GM10248 (cell line): ENCODE measurements around the gene TCF15.

Experiments
- CTCF ChIA-PET: fragments of 300-600 bp; sonication (Branson Sonifier 250); formaldehyde crosslinking; extraction: SDS; loops from one replicate; lab custom pipeline; 2021; ENCODE audit warnings: antibody characterized with exemption; lab: Yijun Ruan, JAX
- POLR2A ChIA-PET: fragments of 350-650 bp; sonication (Branson Sonifier 250); formaldehyde crosslinking; extraction: SDS; loops from one replicate; lab custom pipeline; 2020; ENCODE audit warnings: antibody characterized with exemption; lab: Yijun Ruan, JAX
- DNase-seq: peaks from one replicate; pipeline ENCODE4 v3.0.0; 2012; ENCODE audit errors: extremely low spot score
- TF ChIP-seq, protein P1 (sequence below): IDR thresholded peaks from 2 replicates; pipeline ENCODE4 v1.5.1; 2012; ENCODE audit warnings: mild to moderate bottlenecking, low read depth; ENCODE audit errors: extremely low read depth, missing control alignments, control extremely low read depth

TCF15 gene

DNA sequence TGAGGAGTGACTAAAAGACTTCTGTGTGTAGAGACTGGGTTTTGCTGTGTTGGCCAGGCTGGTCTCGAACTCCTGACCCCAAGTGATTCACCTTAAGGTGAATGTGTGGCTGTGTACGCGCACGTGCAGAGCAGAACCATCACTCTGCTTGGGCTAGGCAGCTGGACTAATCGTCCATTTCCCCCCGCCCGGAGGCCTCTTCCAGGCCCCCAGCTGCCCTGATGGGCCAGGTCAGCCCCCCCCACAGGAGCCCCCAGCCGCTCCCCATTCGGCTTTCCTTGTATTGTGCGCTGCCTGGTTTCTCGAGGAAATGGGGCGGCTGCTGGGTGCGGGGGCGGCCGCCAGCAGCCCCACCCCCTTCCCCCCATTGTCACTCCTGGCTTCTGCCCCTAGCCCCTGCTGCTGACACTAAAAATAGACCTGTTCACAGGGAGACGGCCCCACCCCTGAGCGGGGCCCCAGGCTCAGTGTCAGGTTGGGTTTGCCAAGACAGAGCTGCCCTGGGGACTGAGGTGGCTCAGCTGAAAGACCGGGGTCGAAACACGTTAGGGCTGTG lies 41.9 kb downstream of the TCF15 start:
- CTCF ChIA-PET, result interaction anchor here (1.2 to 1.4 kb wide), 3 partner anchors 44 to 79 kb away, joined by 3 to 4 read pairs (median 3); no protein-coding TSS in a partner anchor
- DNase-seq, result no peak
- POLR2A ChIA-PET, result no interaction called here
- TF ChIP-seq, protein P1, sequence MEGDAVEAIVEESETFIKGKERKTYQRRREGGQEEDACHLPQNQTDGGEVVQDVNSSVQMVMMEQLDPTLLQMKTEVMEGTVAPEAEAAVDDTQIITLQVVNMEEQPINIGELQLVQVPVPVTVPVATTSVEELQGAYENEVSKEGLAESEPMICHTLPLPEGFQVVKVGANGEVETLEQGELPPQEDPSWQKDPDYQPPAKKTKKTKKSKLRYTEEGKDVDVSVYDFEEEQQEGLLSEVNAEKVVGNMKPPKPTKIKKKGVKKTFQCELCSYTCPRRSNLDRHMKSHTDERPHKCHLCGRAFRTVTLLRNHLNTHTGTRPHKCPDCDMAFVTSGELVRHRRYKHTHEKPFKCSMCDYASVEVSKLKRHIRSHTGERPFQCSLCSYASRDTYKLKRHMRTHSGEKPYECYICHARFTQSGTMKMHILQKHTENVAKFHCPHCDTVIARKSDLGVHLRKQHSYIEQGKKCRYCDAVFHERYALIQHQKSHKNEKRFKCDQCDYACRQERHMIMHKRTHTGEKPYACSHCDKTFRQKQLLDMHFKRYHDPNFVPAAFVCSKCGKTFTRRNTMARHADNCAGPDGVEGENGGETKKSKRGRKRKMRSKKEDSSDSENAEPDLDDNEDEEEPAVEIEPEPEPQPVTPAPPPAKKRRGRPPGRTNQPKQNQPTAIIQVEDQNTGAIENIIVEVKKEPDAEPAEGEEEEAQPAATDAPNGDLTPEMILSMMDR, result no peak

DNA sequence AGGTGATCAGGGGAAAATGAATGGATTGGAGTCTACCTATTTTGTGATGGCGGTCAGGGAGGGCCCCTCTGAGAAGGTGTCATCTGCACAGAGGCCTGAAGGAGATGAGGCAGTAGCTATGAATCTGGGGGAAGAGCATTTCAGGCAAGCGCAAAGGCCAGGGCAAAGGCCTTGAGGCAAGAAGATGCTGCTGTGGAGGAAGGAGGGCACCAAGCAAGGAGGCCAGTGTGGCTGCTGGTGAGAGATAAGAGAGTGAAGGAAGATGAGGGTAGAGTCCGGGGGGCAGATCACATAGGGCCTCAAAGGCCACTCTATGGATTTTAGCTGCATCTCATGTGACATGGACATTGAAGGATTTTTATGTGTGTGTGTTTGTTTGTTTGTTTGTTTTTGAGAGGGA lies 45.9 kb downstream of the TCF15 start:
- ChIA-PET CTCF (interaction anchor here (2.9 to 7.7 kb wide), 4 partner anchors 17 to 175 kb away, joined by 16 to 138 read pairs (median 49); partner anchors contain the start of gene CSNK2A1), POLR2A (no interaction called here)
- TF ChIP-seq, protein P1, result no peak
- no peak for DNase-seq

DNA sequence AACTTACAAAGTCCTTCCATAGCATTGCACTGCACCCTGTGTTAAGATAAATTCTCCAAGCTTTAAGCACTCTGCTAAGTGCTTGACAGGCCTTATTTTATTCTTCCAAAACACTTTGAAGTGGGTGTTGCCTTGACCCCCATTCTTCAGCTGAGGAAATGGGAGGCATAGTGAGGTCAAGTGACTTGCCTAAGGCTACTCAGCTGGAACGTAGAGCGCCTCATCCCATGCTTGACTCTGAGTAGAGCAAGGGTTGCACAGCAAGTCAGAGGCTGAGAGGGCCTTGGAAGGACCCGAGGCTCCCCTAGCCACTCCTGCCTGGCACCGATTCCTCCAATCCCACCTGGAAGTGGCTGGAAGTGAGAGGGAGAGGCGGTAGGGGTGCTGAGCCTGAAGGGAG lies 46.9 kb downstream of the TCF15 start:
- ChIA-PET CTCF (interaction anchor here (0.8 to 7.7 kb wide), 23 partner anchors 8 to 562 kb away, joined by 3 to 138 read pairs (median 6); partner anchors contain the start of gene CSNK2A1), POLR2A (interaction anchor here (1.0 kb wide), 1 partner anchor 82 kb away, joined by 3 read pairs; no protein-coding TSS in a partner anchor)
- TF ChIP-seq, protein P1, result no peak
- DNase-seq, result no peak

DNA sequence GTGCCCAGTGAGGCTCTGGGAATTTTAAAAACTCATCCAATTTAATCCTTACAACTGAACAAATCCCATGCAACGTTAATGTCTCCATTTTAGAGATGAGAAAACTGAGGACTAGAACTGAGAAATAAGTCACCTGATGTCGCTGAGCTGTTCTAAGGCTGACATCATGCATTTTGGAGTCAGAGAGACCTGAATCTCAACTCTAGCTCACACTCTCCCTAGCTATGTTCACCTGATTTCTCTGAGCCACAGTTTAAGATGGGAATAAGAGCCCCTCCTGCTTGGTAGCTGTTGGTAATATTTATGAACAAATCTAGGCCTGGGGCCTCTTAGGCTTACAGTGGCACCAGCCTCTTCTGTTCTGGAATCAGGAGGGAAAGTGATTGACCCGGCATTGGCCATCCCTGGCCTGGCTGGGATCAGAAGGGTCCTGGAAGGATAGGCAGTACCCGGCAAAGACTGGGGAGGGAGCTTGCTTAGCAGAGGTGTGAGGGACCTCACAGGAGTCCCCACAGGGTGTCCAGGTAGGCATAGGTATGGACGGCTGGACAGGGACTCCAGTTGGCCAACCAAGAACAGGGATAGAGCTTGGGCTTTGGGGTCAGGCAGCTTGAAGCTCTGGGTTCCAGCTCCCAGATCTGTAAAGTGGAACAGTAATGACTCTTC lies 47.7 kb downstream of the TCF15 start:
- DNase-seq, result no peak
- ChIA-PET CTCF (interaction anchor here (0.8 to 7.7 kb wide), 24 partner anchors 9 to 562 kb away, joined by 3 to 138 read pairs (median 6); partner anchors contain the start of gene CSNK2A1), POLR2A (interaction anchor here (1.0 kb wide), 1 partner anchor 83 kb away, joined by 3 read pairs; no protein-coding TSS in a partner anchor)
- TF ChIP-seq, protein P1, result no peak

DNA sequence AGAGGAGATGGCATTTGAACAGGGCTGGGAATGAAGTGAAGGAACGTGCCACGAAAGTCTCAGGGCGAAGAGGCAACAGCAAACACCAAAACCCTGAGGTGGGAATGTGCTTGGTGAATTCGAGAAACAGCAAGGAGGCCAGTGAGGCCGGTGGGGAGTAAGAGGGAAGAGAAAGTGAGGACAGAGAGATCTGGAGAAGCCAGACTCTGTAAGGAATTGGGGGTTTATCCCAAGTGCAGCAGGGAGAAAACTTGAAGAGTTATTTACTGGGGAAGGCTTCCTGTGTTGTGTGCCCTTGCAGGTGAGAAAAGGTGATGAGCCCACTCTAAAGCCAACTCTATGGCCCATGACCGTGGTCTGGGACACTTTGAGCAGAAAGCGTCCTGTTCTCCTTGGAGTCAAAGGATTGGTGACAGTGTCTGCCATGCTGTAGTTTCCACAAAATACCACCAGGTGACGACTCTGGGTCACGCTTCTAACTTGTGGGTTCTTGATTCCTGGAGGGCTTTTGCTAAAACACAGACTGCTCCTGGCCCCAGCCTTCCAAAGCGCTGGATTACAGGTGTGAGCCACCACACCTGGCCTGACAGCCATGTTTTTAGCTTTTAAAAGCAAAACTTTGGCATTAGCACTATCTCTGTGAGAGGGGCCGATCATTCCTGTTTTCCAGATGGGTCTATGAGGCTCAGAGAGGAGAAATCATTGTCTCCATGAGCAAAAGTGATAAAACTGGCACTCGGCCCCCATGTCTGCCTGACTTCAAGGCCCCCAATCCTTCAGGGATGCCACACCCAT lies 48.5 kb downstream of the TCF15 start:
- TF ChIP-seq, protein P1, result peak; percentile 91
- ChIA-PET CTCF (interaction anchor here (0.7 to 7.7 kb wide), 32 partner anchors 9 to 214 kb away, joined by 3 to 138 read pairs (median 5); partner anchors contain the start of gene CSNK2A1), POLR2A (no interaction called here)
- DNase-seq, result peak; percentile 78

DNA sequence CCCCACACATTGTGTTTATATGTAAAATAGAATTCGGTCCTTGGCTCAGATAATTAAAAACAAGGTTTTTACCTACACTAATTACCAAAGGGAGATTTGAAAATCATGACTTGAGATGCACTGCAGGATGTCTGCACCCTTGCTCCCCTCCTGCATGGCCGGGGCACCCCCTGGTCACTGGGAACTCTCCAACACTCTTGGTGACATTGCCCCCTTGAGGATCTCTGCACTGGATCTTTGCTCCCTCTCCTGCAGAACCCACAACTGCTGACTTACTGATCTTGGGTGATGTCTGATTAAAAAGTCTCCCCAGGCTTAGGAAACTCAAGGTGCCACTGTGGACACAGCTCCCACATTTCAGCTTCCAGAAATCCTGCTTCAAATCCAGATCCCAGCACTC lies 49.4 kb downstream of the TCF15 start:
- no peak for DNase-seq
- CTCF ChIA-PET, result interaction anchor here (0.7 to 7.7 kb wide), 19 partner anchors 11 to 215 kb away, joined by 3 to 138 read pairs (median 5); partner anchors contain the start of gene CSNK2A1
- TF ChIP-seq, protein P1, result peak; percentile 20
- POLR2A ChIA-PET, result no interaction called here
